ENCODE results near the gene SPECC1. TPM values are rescaled to one million over a fixed set of nuclear protein-coding genes. Genes with fewer than 3 reads are reported as not detected.
"Not testable (repeated sequence)": the region's sequence is repeated elsewhere in the genome, so short reads cannot be mapped to it uniquely, and the experiment has no call there.

SPECC1 gene
- total RNA-seq, 1 donor from 2014 or later: 53.6 TPM

DNA sequence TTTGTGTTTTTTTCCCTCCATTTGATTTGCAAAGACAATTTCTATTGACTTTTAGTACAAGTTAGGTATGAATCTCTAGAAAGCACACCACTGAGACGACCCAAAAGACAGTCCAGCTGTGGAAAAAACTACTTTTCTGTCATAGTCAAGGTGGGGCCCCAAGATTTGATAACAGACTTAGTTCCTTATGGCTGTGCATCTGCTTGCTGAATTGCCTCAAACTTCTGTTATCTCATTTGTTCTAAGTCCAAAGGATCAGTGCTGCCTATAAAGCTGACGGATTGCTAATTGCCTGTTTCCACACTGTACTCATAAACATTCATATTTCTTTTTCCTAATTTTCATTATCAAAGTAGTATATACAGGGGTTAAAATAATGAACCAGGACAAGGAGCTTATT lies 180.8 kb downstream of the SPECC1 start:
- ATAC-seq (no peak), DNase-seq (ENCODE audit: low spot score) (no peak)
- intact Hi-C loops (cut with DNase I): no loop called here

DNA sequence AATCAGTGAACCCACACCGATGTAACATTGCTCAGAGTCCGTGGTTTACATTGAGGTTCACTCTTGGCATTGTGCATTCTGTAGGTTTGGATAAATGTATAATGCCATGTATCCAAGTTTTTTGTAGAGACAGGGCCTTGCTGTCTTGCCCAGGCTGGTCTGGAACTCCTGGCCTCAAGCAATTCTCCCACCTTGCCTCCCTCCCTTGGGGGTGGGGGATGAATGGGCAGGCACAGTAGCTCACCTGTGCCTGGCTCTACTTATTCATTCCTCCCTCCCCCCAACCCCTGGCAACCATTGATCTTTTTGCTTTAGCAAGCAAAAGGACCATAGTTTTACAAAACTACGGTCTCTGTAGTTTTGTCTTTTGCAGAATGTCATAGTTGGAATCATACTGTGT lies 181.4 kb downstream of the SPECC1 start:
- ATAC-seq: no peak
- DNase-seq (ENCODE audit: low spot score): no peak
- intact Hi-C loops (cut with DNase I): no loop called here

DNA sequence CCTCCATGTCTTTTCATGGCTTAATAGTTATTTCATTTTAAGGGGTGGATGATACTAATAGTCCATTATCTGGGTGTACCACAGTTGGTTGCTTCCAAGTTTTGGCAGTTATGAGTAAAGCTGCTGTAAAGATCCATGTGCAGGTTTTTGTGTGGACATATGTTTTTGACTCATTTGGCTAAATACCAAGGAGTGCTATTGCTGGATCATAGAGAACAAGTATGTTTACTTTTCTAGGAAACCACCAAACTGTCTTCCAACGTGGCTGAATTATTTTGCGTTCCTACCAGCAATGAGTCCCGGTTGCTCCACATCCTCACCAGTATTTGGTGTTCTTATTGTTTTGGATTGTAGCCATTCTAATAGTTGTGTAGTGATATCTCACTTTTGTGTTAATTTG lies 181.9 kb downstream of the SPECC1 start:
- no peak for DNase-seq (ENCODE audit: low spot score)
- intact Hi-C loops (cut with DNase I): no loop called here
- no peak for ATAC-seq

DNA sequence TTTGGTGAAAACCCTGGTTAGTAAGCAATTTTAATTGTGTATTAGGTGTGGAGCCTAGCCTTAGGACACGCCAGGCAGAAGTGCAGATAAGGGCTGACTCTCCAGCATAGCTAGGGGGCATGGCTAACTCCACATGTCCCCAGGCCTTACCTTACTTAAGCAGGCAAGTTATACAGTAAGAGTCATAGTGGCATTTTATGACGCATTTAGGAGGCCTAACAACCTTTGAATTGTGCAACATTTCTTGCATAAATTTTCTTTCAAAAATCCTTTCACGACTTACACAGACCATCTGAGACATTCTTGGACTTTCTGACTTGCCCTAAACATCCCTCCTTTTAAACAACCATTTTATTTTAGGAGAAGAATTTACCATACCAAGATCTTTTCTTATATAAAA lies 187.1 kb downstream of the SPECC1 start:
- ATAC-seq: not testable (repeated sequence)

DNA sequence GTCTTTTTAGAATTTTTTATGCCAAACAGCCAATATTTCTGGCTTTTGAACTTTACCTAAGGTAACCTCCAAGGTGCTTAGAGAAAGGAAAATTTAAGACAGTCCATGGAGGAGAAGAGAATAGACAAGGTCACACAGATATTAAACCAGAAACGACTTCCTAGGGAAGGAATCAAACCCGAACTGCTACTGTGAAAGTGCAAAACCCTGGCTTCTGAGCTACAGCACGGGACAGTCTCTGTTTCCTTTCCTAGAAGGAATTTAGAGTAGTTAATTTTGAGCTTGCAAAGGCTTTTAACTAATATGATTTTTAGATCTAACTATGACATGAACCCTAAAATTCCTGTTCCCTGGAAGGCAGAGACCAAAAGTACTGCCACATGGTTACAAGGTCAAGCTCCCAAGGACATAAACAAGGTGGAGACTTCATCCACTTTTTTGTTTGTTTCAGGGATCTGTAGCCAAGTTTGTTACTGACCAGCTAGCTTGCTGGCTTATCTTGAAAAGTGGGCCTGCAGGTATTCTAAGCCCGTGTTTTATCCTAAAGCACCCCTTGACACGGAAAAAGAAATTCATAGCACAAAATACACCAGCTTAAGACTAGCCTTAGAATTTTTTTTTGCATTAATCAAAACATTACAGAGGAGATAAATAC lies 188.2 kb downstream of the SPECC1 start:
- no peak for ATAC-seq
- no peak for DNase-seq (ENCODE audit: low spot score)
- intact Hi-C loops (cut with DNase I): no loop called here

More for the DNA sequence above, 187.1 kb downstream of the SPECC1 start:
- DNase-seq (ENCODE audit: low spot score); intact Hi-C loops (cut with DNase I): not testable (repeated sequence)

DNA sequence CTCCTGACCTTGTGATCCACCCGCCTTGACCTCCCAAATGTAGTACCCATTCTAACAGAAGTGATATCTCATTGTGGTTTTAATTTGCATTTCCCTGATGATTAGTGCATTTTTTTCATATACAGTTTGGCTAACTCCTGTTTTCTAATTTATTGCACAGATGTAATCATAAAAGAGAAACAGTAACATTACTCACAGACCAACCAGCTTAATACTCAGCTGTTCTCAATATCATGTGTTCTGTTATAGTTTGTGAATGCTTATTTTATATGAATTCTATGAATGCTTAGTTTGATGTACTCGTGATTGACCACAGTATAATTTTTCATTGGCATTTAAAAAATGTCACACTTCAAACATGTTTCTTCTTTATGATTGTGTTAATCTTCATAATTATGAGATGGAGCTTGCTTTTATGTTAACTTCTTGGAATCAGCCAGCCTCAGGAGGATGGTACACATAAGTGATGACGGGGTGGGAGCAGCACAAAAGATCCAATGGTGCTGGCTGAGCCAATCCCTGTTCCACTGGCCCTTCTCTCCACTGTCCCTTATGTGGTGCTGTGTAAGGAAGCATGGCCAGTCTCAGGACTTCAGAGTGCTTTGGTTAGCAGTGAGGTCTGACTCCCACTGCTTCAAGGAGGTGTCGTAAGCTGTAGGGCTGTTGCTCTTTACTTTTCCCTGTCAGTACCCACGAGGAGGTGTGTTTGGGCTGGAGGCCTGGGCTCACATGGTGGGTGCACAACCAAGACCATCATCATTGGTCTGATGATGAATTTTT lies 191.0 kb downstream of the SPECC1 start:
- DNase-seq (ENCODE audit: low spot score): no peak
- ATAC-seq: no peak
- intact Hi-C loops (cut with DNase I): no loop called here

DNA sequence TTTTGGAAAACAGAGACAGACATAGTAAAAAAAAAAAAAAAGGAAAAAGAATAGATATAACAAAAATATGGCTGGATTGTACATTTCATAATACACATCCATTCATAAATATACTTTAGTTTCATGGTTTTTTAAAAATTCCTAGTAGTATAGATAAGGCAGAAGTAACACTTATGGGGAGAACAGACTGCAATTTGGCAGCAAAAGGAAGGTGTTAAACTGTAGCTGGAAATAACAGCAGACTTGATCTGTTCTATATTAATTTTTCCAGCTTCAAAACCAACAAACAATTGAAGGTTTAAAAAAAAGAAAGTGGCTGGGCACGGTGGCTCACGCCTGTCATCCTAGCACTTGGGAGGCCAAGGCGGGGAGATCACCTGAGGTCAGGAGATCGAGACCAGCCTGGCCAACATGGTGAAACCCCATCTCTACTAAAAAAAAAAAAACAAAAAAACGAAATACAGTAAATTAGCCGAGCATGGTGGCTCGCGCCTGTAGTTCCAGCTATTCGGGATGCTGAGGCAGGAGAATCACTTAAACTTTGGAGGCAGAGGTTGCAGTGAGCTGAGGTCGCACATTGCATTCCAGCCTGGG lies 191.8 kb downstream of the SPECC1 start:
- intact Hi-C loops (cut with DNase I): no loop called here
- DNase-seq (ENCODE audit: low spot score) (no peak), ATAC-seq (no peak)

DNA sequence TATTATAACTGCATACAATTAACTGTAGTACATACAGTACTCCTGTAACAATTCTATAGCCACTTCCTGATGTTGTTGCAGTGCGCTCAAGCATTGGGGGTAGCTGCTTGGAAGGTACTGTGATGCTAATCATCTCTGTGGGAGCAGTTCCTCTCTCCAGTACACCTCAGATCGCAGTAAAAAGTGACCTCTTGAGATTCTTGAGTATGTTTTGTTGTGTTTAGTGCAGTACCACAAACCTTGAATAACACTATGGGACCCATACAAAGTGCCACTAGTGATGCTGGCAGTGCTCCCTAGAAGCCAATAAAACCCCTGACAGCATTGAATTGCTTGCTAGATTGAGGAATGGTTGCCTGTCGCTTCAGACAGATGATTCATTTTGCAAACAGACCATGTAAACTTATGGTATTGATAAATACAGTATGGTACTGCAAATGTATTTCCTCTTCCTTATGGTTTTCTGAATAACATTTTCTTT lies 193.0 kb downstream of the SPECC1 start:
- DNase-seq (ENCODE audit: low spot score) (no peak), ATAC-seq (no peak)
- intact Hi-C loops (cut with DNase I): no loop called here

DNA sequence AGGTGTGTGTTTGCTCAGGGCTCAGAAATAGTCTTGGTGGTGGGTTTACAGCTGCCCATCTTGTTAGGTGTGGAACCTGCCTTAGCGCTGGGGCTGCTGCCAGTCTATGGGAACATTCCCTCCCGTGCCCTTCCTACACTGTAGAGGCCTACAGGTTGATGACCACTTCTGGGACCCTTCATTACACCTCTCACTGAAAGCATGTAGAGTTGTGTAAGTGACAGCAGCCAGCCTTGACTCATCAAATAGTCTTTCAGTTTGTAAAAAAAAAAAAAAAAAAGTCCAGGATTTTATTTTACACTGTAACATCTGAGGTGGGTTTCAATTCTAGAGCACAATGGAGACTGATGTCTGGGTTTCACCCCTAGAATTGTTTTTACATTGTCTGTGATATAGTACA lies 193.9 kb downstream of the SPECC1 start:
- DNase-seq (ENCODE audit: low spot score) (no peak), ATAC-seq (no peak)
- intact Hi-C loops (cut with DNase I): no loop called here

DNA sequence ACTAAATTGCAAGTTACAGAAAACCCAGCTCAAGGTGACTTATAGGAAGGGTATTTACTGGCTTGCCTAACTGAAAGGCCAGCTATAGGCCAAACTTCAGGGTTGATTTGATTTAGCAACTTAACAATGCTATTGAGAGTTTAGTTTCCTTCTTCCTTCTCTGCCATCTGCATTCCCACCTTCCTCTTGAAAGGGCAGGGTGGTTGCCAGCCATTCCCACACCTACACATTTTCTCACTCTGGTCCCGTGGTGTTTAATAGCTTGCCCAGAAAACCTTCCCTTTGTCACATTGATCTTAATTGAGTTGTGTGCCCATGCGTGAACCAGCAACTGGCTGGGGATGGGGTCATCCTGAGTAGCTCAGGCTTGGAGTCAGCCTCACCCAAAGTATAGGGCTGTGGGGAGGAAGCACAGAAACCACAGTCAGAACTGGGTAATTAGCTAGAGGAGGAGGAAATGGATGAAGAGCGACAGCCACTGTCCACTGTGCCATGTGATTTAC lies 194.7 kb downstream of the SPECC1 start:
- DNase-seq (ENCODE audit: low spot score) (no peak), ATAC-seq (no peak)
- intact Hi-C loops (cut with DNase I): no loop called here

DNA sequence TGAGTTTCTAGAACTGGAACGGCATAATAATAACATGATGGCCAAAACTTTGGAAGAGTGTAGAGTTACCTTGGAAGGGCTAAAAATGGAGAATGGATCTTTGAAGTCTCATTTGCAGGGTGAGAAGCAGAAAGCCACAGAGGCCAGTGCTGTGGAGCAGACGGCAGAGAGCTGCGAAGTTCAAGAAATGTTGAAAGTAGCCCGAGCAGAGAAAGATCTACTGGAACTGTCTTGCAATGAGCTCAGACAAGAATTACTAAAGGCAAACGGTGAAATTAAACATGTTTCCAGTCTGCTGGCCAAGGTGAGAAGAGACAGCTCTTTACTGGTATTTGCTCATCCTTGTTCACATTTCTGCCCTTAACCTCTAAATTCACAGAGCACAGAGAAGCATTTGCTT lies 196.4 kb downstream of the SPECC1 start:
- intact Hi-C loops (cut with DNase I): no loop called here
- ATAC-seq (no peak), DNase-seq (ENCODE audit: low spot score) (no peak)

DNA sequence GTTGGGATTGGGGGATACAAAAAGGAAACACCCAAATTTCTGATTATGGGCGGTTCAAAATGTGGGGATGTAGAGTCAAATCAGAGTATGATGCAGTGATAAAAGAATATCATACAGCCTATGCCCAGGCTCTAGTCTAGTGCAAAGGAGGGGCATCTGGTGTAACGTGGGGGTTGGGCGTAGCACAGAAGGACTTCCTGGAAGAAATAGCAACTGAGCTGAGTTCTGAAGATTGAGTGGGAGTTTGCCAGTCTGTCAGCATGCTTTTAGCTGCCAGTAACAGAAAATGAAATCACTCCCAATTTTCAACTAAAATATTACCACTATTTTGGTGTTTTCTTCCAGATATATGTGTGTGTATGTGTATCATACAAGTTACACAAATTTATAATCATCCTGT lies 196.9 kb downstream of the SPECC1 start:
- ATAC-seq (no peak), DNase-seq (ENCODE audit: low spot score) (no peak)
- intact Hi-C loops (cut with DNase I): no loop called here

DNA sequence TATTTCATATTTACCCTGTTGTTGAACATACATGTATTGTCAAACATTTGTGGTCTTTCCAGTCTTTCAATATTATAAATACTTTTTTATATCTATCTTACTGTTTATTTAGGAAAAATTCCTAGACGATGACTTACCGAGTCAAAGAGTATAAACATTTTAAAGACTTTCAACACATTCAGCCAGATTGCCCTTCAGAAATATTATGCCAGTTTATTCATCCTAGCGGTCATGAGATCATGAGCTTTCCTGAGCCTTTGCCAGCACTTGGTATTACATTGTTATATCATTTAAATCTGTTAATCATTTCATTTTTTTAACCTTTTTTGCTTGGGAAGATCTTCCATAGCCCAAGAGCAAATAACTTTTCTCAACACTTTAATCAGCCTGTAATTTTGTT lies 197.4 kb downstream of the SPECC1 start:
- intact Hi-C loops (cut with DNase I): no loop called here
- DNase-seq (ENCODE audit: low spot score): no peak
- no peak for ATAC-seq

DNA sequence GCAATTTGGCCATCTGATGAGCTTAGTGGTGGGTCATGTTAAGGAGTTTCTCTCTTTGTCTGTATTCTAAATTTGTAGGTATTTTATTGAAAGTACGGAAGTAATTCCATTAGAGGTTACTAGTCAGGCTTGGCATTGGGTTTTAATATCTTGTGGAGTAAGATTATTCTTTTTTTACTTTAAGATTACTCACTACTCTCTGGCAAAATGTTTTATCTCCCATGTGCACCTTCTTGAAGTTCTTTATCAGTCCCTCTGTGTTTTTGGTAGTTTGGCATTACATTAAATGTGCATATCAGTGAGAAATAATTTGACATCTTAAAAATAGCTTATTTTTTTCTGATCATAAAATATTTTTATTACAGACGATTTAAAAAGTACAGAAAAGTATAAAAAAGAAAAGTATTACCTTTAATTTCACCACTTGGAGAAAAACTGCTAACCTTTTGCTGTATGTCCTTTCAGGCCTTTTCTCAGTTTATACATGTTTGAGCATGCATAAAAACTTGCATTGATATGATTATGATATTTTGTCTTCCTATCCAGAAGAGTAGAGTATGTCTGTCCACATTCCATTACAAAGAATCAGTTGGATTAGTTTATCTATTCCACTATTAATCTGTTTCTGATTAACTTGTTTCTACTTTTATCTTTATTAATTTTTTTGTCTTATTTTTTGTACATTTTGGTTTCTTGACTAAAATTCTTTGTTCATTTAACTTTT lies 198.3 kb downstream of the SPECC1 start:
- intact Hi-C loops (cut with DNase I): no loop called here
- ATAC-seq (no peak), DNase-seq (ENCODE audit: low spot score) (no peak)

DNA sequence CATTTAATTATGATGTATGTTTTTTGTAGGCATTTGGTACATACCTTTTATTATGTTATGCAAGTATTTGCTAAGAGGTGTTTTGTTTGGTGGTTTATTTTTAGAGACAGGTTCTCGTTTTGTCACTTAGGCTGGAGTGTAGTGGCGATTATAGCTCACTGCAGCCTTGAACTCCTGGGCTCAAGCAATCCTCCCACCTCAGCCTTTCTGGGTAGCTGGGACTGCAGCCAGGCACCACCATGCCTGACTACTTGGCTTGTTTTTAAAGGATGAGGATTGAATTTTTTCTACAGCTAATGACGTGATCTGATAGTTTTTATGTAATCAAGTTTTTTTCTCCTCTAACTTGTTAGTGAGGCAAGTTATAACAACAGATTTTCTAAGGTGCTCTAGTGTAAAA lies 199.6 kb downstream of the SPECC1 start:
- intact Hi-C loops (cut with DNase I): no loop called here
- no peak for ATAC-seq
- no peak for DNase-seq (ENCODE audit: low spot score)

DNA sequence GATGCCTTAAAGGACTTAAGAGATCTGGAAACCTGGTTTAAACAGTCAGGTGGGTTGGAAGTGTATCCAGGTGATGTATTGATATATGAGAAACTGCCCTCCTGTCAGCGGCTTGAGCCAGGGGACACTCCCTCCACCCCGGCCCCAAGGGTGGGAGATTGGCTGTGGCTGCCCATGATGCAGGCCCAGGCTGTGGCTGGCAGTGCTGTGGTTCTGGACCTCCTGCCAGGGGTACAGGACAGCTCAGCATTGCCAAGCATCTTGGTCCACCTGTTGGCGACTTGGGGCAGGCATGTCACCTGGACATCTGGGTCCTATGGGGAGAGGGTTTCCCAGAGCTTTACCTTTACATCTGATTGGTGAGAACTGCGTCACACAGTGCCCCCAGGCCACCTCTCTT lies 201.0 kb downstream of the SPECC1 start:
- intact Hi-C loops (cut with DNase I): loop anchor here (10.0 kb wide), 1 partner anchor 95 kb away; no protein-coding TSS in a partner anchor
- DNase-seq (ENCODE audit: low spot score): no peak
- ATAC-seq: no peak

DNA sequence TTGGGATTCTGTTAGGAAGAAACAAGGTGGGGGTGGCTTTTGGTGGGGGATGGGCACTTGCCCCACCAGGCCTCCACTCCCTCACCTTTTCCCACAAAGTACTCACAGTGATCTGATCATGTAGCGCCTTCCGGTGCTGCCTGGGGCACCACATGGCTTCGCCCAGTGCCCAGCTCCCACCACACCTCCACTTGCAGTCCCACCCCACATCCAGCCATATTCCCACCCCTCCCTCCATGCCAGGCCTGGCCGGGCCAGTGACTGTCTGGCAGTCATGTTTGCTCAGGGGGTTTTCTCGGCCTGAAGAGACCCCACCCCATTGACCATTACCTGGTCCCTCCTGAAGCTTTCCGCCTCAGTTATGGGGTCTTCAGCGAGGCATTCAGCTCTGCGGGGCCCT lies 201.5 kb downstream of the SPECC1 start:
- DNase-seq (ENCODE audit: low spot score) (no peak), ATAC-seq (no peak)
- intact Hi-C loops (cut with DNase I): loop anchor here (10.0 kb wide), 1 partner anchor 94 kb away; no protein-coding TSS in a partner anchor

DNA sequence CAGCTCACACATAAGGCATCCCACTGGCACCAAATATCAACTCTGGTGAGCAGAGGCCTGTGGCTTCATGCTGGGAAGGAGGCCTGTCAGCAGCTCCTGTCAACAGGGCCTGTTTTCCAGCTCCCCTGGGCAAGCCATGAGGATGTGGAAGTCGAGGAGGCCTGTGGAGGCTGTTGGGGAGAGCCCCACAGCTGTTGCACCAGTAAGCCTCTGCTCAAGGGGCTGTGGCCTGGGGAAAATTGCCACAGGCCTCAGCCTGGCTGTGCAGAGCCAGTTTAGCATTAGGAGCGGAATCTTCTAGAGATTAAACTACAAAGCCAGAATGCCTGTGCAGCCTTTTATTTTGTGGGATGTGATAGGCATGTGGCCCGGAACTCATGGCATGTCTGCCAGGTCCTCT lies 202.1 kb downstream of the SPECC1 start:
- no peak for DNase-seq (ENCODE audit: low spot score)
- ATAC-seq: no peak
- intact Hi-C loops (cut with DNase I): loop anchor here (10.0 kb wide), 1 partner anchor 94 kb away; no protein-coding TSS in a partner anchor

DNA sequence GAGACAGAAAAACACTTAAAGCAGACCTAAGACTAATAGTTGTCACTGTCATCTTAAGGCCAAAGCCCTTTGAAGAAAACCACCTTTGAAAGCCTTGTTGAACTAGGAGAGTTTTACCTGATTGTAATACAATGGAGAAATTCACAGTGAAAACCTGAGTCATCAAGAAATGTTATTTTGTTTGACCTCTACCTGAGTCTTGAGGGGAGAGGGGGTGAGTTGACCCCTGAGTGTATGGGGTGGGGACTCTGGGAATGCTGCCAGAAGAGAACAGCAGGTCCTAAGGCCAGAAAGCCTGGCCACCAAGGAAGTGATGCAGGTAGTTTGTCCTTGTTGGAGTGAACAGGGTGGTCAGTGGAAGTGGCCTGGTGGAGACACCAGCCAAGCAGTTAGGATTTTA lies 204.3 kb downstream of the SPECC1 start:
- DNase-seq (ENCODE audit: low spot score): no peak
- intact Hi-C loops (cut with DNase I): loop anchor here (10.0 kb wide), 1 partner anchor 91 kb away; no protein-coding TSS in a partner anchor
- no peak for ATAC-seq

Measured in sciatic nerve (tissue), 2 donors.